Endothelial cell of umbilical vein (primary cell): Measurements from ENCODE around the gene ARPIN. TPM values are rescaled to one million over a fixed set of nuclear protein-coding genes. Genes with fewer than 3 reads are reported as not detected.

Source experiments
- BruUV-seq: library from RNA; stranded (reverse); fragments of 400-500 nt; replicated peaks from 2 replicates; lab custom pipeline; 2021; lab: Mats Ljungman, UMichigan
- CTCF ChIA-PET: fragments of 300-600, 350-600 bp; sonication (Branson Sonifier 250); formaldehyde crosslinking; loops from one replicate; lab custom pipeline; 2021; ENCODE audit warnings: antibody characterized with exemption, inconsistent platforms; lab: Charles Lee
- POLR2A ChIA-PET: fragments of 300-600, 350-600 bp; sonication (Branson Sonifier 250); formaldehyde crosslinking; loops from one replicate; lab custom pipeline; 2021; ENCODE audit warnings: antibody characterized with exemption, inconsistent platforms; lab: Charles Lee
- DNase-seq: peaks from one replicate; pipeline ENCODE4 v3.0.0-alpha.2; 2011; ENCODE audit warnings: low read depth, low spot score
- FAIRE-seq: peaks from 2 replicates; lab custom pipeline; 2011; peaks lifted over from hg19 to GRCh38; lab: Jason Lieb, UNC
- H2AFZ ChIP-seq: 2 replicates; pipeline ENCODE4 v1.6.0; 2012; ENCODE audit warnings: low read depth, low read length, control low read depth, inconsistent platforms
- H3K27ac ChIP-seq: 2 replicates; pipeline ENCODE4 v1.5.1; 2011; ENCODE audit warnings: low read depth, mild to moderate bottlenecking, control low read depth, low read length, moderate library complexity; ENCODE audit not compliant: insufficient read depth
- H3K27me3 ChIP-seq, 2 experiments: 2 replicates each; pipeline versions ENCODE4 v1.6.0 to v1.6.1; 2011; ENCODE audit warnings: low read length in 2 of 2, mixed read lengths in 1 of 2; ENCODE audit not compliant: control insufficient read depth in 2 of 2, insufficient read depth in 2 of 2
- H3K36me3 ChIP-seq, 2 experiments: 2 replicates in 1 of 2; 3 replicates in 1 of 2; pipeline ENCODE4 v1.5.1; 2011; ENCODE audit warnings: low read length in 2 of 2, mild to moderate bottlenecking in 1 of 2, moderate library complexity in 1 of 2; ENCODE audit not compliant: control insufficient read depth in 2 of 2, insufficient read depth in 2 of 2; ENCODE audit errors: extremely low read depth in 1 of 2
- H3K4me1 ChIP-seq: 3 replicates; pipeline ENCODE4 v1.5.1; 2011; ENCODE audit warnings: mild to moderate bottlenecking, low read length; ENCODE audit not compliant: control insufficient read depth, insufficient read depth; ENCODE audit errors: extremely low read depth
- H3K4me2 ChIP-seq: 2 replicates; pipeline ENCODE4 v1.6.1; 2011; ENCODE audit warnings: low read length, control low read depth, mixed read lengths; ENCODE audit not compliant: insufficient read depth
- H3K4me3 ChIP-seq, 3 experiments: fragments of 200-600 bp in 1 of 3; sonication (generic), shearing (Covaris generic) in 1 of 3; replicated peaks in 1 of 3; 2 replicates each; pipeline ENCODE4 v1.5.1; 2011 to 2016; ENCODE audit warnings: control low read depth in 3 of 3, low read length in 3 of 3, mild to moderate bottlenecking in 2 of 3, inconsistent platforms in 1 of 3, low read depth in 1 of 3, moderate library complexity in 1 of 3; ENCODE audit not compliant: insufficient read depth in 1 of 3
- H3K79me2 ChIP-seq: 2 replicates; pipeline ENCODE4 v1.6.0; 2012; ENCODE audit warnings: low read length, inconsistent platforms; ENCODE audit not compliant: control insufficient read depth, insufficient read depth
- H3K9ac ChIP-seq: replicated peaks from 2 replicates; pipeline ENCODE3; 2011; ENCODE audit warnings: low read length, control low read depth; ENCODE audit not compliant: insufficient read depth; ENCODE audit errors: extremely low read depth
- H3K9me1 ChIP-seq: replicated peaks from 3 replicates; pipeline ENCODE4 v1.6.0; 2011; ENCODE audit warnings: mild to moderate bottlenecking, low read length; ENCODE audit not compliant: control insufficient read depth, insufficient read depth; ENCODE audit errors: extremely low read depth
- H3K9me3 ChIP-seq: replicated peaks from 2 replicates; pipeline ENCODE4 v1.5.1; 2012; ENCODE audit warnings: low read length, inconsistent platforms; ENCODE audit not compliant: control insufficient read depth, insufficient read depth
- H4K20me1 ChIP-seq: replicated peaks from 2 replicates; pipeline ENCODE3; 2011; ENCODE audit warnings: mild to moderate bottlenecking, low read length; ENCODE audit not compliant: control insufficient read depth, insufficient read depth; ENCODE audit errors: extremely low read depth
- EZH2 ChIP-seq: IDR thresholded peaks from 2 replicates; pipeline ENCODE4 v1.6.1; 2012; ENCODE audit warnings: borderline replicate concordance, low read depth, mild to moderate bottlenecking, moderate library complexity, low read length, inconsistent platforms; ENCODE audit not compliant: severe bottlenecking
- FOS ChIP-seq: IDR thresholded peaks from 2 replicates; pipeline ENCODE4 v1.6.1; 2011; ENCODE audit warnings: mild to moderate bottlenecking, low read length, moderate library complexity, borderline replicate concordance; ENCODE audit not compliant: insufficient read depth
- GATA2 ChIP-seq: IDR thresholded peaks from 2 replicates; pipeline ENCODE4 v1.7.0; 2011; ENCODE audit warnings: low read depth, mild to moderate bottlenecking, moderate library complexity, mixed read lengths, low read length; ENCODE audit not compliant: insufficient read length, insufficient read depth
- JUN ChIP-seq: IDR thresholded peaks from 2 replicates; pipeline ENCODE4 v1.6.1; 2011; ENCODE audit warnings: borderline replicate concordance, low read depth; ENCODE audit not compliant: insufficient read length, insufficient read depth
- MYC ChIP-seq: IDR thresholded peaks from one replicate; pipeline ENCODE4 v1.6.1; 2011; ENCODE audit warnings: mild to moderate bottlenecking, low read depth, low read length
- POLR2A ChIP-seq: IDR thresholded peaks from 2 replicates; pipeline ENCODE4 v1.6.1; 2012; ENCODE audit warnings: low read depth, mild to moderate bottlenecking, control low read depth, low read length
- POLR2AphosphoS5 ChIP-seq: IDR thresholded peaks from 2 replicates; pipeline ENCODE4 v1.6.1; 2012; ENCODE audit warnings: low read depth, mild to moderate bottlenecking, control low read depth, low read length, moderate library complexity; ENCODE audit not compliant: insufficient read depth
- dilution Hi-C: fragments of 300-500 bp; cut with MboI; formaldehyde crosslinking; loops from one replicate; pipeline ENCODE4 v1.15.0; 2019; ENCODE audit warnings: low sequenced_read_pairs; ENCODE audit not compliant: extremely low pct_ligation_motif_present
- intact Hi-C: fragments of 100-400 bp; cut with micrococcal nuclease; formaldehyde crosslinking; loops from one replicate; pipeline ENCODE4 v1.10.0; 2022
- polyA plus RNA-seq, 4 experiments: library from polyadenylated mRNA; depleted of rRNA in 3 of 4; stranded (reverse) in 3 of 4; unstranded in 1 of 4; fragments of >200 nt; gene quantifications; 2 replicates each; pipeline versions ENCODE4 v1.2.1 to v1.2.3, GENCODE V29; 2011 to 2012; ENCODE audit warnings: missing spikeins in 1 of 4
- total RNA-seq: library from RNA; stranded (reverse); gene quantifications from 2 replicates; pipeline ENCODE4 v1.2.3, GENCODE V29; 2021
- TF ChIP-seq, protein P1 (sequence below), 2 donors: IDR thresholded peaks; 1 replicate in 1 of 2; 2 replicates in 1 of 2; pipeline ENCODE4 v1.5.1; 2011; ENCODE audit warnings: low read length in 2 of 2, mild to moderate bottlenecking in 2 of 2, moderate library complexity in 2 of 2, control low read depth in 1 of 2, inconsistent platforms in 1 of 2, low read depth in 1 of 2; ENCODE audit not compliant: insufficient read depth in 1 of 2; ENCODE audit errors: extremely low read depth in 1 of 2
- TF ChIP-seq, protein P2 (sequence below): IDR thresholded peaks from 2 replicates; pipeline ENCODE4 v1.6.1; 2011; ENCODE audit not compliant: insufficient read depth, insufficient read length

Gene ARPIN
- total and polyA plus RNA-seq, 2 donors (not counting 3 experiments of a cell fraction or from before 2014, with no cell fraction given), result 13.0 to 23.3 TPM

- Histone ChIP-seq H3K4me2 (no peak overlapping the region), H3K79me2 (no peaks in the 10 kb centered on the region), H3K27me3 (no peaks in the 10 kb centered on the region), H3K36me3 (peaks cover 0 to 11% of the 10 kb centered on the region in 2 experiments), H4K20me1 (no peaks in the 10 kb centered on the region), H3K9me1 (no peaks in the 10 kb centered on the region), H3K4me1 (no peaks in the 10 kb centered on the region), H3K27ac (no peak overlapping the region), H3K4me3 (no peak overlapping the region), H2AFZ (no peak overlapping the region), H3K9ac (no peak overlapping the region), H3K9me3 (no peaks in the 10 kb centered on the region)
- no peak for FAIRE-seq
- DNase-seq, result peak; percentile 22
- ChIA-PET POLR2A (no interaction called here), CTCF (interaction anchor here (0.7 to 2.8 kb wide), 14 partner anchors 11 to 322 kb away, joined by 3 to 38 read pairs (median 4); partner anchors contain the start of genes ARPIN and MESP1)
- intact Hi-C loops (loop anchor here (1.0 to 10.0 kb wide), 3 partner anchors 173 to 316 kb away; no protein-coding TSS in a partner anchor), dilution Hi-C loops (no loop called here)
- no TSS peak for BruUV-seq
- TF ChIP-seq, protein P1, sequence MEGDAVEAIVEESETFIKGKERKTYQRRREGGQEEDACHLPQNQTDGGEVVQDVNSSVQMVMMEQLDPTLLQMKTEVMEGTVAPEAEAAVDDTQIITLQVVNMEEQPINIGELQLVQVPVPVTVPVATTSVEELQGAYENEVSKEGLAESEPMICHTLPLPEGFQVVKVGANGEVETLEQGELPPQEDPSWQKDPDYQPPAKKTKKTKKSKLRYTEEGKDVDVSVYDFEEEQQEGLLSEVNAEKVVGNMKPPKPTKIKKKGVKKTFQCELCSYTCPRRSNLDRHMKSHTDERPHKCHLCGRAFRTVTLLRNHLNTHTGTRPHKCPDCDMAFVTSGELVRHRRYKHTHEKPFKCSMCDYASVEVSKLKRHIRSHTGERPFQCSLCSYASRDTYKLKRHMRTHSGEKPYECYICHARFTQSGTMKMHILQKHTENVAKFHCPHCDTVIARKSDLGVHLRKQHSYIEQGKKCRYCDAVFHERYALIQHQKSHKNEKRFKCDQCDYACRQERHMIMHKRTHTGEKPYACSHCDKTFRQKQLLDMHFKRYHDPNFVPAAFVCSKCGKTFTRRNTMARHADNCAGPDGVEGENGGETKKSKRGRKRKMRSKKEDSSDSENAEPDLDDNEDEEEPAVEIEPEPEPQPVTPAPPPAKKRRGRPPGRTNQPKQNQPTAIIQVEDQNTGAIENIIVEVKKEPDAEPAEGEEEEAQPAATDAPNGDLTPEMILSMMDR (IDR thresholded peaks at IDR 0.05; ENCODE audit: extremely low read depth in 1 of 2, insufficient read depth in 1 of 2, low read depth in 1 of 2, low read length in 2 of 2), result peak; percentile 40 to 60
- TF ChIP-seq POLR2AphosphoS5, result no peak
These were observed 14.0 kb downstream of the ARPIN start for GRCh38 chr15:89898614-89899294.

DNA sequence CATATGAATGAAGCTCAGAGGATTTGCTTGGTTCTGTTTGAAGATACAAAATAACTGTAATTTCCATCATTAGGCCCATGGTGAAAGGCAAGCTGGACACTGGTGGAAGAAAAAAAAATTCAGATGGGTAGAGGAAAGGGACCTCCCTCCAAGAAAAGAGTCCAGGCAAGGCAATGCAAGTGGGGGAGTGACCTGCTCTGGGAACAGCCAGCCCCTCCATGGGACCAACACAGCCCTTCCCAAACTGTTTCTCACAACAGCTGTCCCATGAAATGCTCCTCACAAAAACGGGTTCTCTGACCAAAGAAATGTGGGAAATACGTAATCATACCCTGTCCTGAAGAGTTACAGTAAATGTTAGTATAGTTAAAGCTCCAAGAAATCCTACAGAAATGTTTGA is 14.6 kb downstream of the ARPIN start:
- H3K27ac ChIP-seq, result no peak overlapping the region
- H3K9me3 ChIP-seq, result no peaks in the 10 kb centered on the region
- no peak overlapping the region for H3K9ac ChIP-seq
- H2AFZ ChIP-seq, result no peak overlapping the region
- ChIA-PET CTCF (interaction anchor here (0.7 to 2.8 kb wide), 14 partner anchors 10 to 323 kb away, joined by 3 to 38 read pairs (median 4); partner anchors contain the start of genes ARPIN and MESP1), POLR2A (no interaction called here)
- no peak overlapping the region for H3K4me2 ChIP-seq
- no peak for TF ChIP-seq MYC
- TF ChIP-seq, protein P2, sequence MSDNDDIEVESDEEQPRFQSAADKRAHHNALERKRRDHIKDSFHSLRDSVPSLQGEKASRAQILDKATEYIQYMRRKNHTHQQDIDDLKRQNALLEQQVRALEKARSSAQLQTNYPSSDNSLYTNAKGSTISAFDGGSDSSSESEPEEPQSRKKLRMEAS, result no peak
- TF ChIP-seq JUN, result no peak
- TF ChIP-seq, protein P1 (IDR thresholded peaks at IDR 0.05; ENCODE audit: extremely low read depth in 1 of 2, insufficient read depth in 1 of 2, low read depth in 1 of 2, low read length in 2 of 2), result no peak
- TF ChIP-seq POLR2AphosphoS5, result no peak
- TF ChIP-seq EZH2, result no peak
- TF ChIP-seq FOS, result no peak
- TF ChIP-seq POLR2A, result no peak
- no peak for TF ChIP-seq GATA2
- no peak overlapping the region for H3K4me3 ChIP-seq
- H3K9me1 ChIP-seq, result no peaks in the 10 kb centered on the region
- FAIRE-seq (no peak), DNase-seq (no peak)
- H3K79me2 ChIP-seq, result peaks cover 5% of the 10 kb centered on the region
- intact Hi-C loops, result loop anchor here (1.0 to 10.0 kb wide), 3 partner anchors 173 to 317 kb away; no protein-coding TSS in a partner anchor
- BruUV-seq, result no TSS peak
- peaks cover 1% of the 10 kb centered on the region for H3K4me1 ChIP-seq
- dilution Hi-C loops, result no loop called here
- H4K20me1 ChIP-seq, result no peaks in the 10 kb centered on the region
- H3K36me3 ChIP-seq, result peaks cover 0 to 8% of the 10 kb centered on the region in 2 experiments
- H3K27me3 ChIP-seq, result no peaks in the 10 kb centered on the region
